B cell (primary cell): Measurements from ENCODE around the gene SETBP1. TPM values are rescaled to one million over a fixed set of nuclear protein-coding genes. Genes with fewer than 3 reads are reported as not detected.

Experiments used
- ATAC-seq: fragments of 200-7000 bp; cut with Tn5 transposase; one replicate; pipeline ENCODE4 v1.10.0; 2021; ENCODE audit warnings: low read depth, mild to moderate bottlenecking, moderate number of reproducible peaks, moderate library complexity
- CTCF ChIA-PET: fragments of 350-600 bp; sonication (Branson Sonifier 250); formaldehyde crosslinking; loops from one replicate; lab custom pipeline; 2021; ENCODE audit warnings: antibody characterized with exemption, inconsistent platforms; lab: Charles Lee
- POLR2A ChIA-PET: fragments of 350-600 bp; sonication (Branson Sonifier 250); formaldehyde crosslinking; loops from one replicate; lab custom pipeline; 2021; ENCODE audit warnings: antibody characterized with exemption; lab: Charles Lee
- DNase-seq: peaks from one replicate; pipeline ENCODE4 v3.0.0; 2013
- H2AFZ ChIP-seq: 2 replicates; pipeline ENCODE4 v1.6.1; 2012; ENCODE audit warnings: mild to moderate bottlenecking, low read depth, low read length; ENCODE audit not compliant: insufficient read depth, poor library complexity, severe bottlenecking
- H3K27ac ChIP-seq, 2 donors: 1 replicate in 1 of 2; 2 replicates in 1 of 2; pipeline ENCODE4 v1.5.1; 2012 to 2013; ENCODE audit warnings: low read length in 2 of 2, mild to moderate bottlenecking in 2 of 2, moderate library complexity in 1 of 2
- H3K27me3 ChIP-seq, 4 experiments: fragments of 200-600 bp in 1 of 4; sonication (generic) in 1 of 4; replicated peaks in 1 of 4; 1 replicate in 2 of 4; 2 replicates in 2 of 4; pipeline versions ENCODE4 v1.6.1 to v1.7.0; 2013 to 2016; ENCODE audit warnings: low read length in 3 of 4, mild to moderate bottlenecking in 2 of 4, mixed read lengths in 1 of 4, moderate library complexity in 1 of 4; ENCODE audit not compliant: insufficient read depth in 4 of 4, control insufficient read depth in 3 of 4; ENCODE audit errors: control extremely low read depth in 1 of 4
- H3K36me3 ChIP-seq, 2 experiments: replicated peaks in 1 of 2; 1 replicate in 1 of 2; 2 replicates in 1 of 2; pipeline versions ENCODE4 v1.6.1 to v1.7.1; 2013; ENCODE audit warnings: low read length in 1 of 2; ENCODE audit not compliant: insufficient read depth in 2 of 2, control insufficient read depth in 1 of 2; ENCODE audit errors: control extremely low read depth in 1 of 2, extremely low read depth in 1 of 2
- H3K4me1 ChIP-seq, 2 donors: fragments of 200-600 bp in 1 of 2; sonication (generic) in 1 of 2; 1 replicate in 1 of 2; 2 replicates in 1 of 2; pipeline versions ENCODE4 v1.5.1 to v1.6.1; 2013 to 2017; ENCODE audit warnings: low read length in 2 of 2; ENCODE audit not compliant: control insufficient read depth in 2 of 2, insufficient read depth in 2 of 2
- H3K4me2 ChIP-seq: replicated peaks from 2 replicates; pipeline ENCODE3; 2012; ENCODE audit warnings: mild to moderate bottlenecking, low read depth, low read length; ENCODE audit not compliant: poor library complexity, severe bottlenecking
- H3K4me3 ChIP-seq, 5 experiments: fragments of 200-600 bp in 1 of 5; sonication (generic) in 1 of 5; 1 replicate in 3 of 5; 2 replicates in 2 of 5; pipeline versions ENCODE4 v1.5.1 to v1.7.0; 2011 to 2016; ENCODE audit warnings: low read length in 4 of 5, mild to moderate bottlenecking in 4 of 5, low read depth in 2 of 5, control low read depth in 1 of 5, moderate library complexity in 1 of 5; ENCODE audit not compliant: insufficient read depth in 1 of 5; ENCODE audit errors: control extremely low read depth in 1 of 5, extremely low read depth in 1 of 5
- H3K79me2 ChIP-seq: fragments of 200-600 bp; sonication (generic); one replicate; pipeline ENCODE4 v1.6.0; 2016; ENCODE audit warnings: low read length; ENCODE audit not compliant: control insufficient read depth, insufficient read depth
- H3K9ac ChIP-seq: fragments of 200-600 bp; sonication (generic); 2 replicates; pipeline ENCODE4 v1.6.1; 2017; ENCODE audit warnings: mild to moderate bottlenecking, low read length, moderate library complexity
- H3K9me3 ChIP-seq, 3 donors: one replicate each; pipeline versions ENCODE4 v1.6.1 to v1.7.1; 2013; ENCODE audit warnings: low read length in 2 of 3; ENCODE audit not compliant: control insufficient read depth in 2 of 3, insufficient read depth in 1 of 3; ENCODE audit errors: control extremely low read depth in 1 of 3
- H4K20me1 ChIP-seq: 2 replicates; pipeline ENCODE4 v1.6.0; 2012; ENCODE audit warnings: mild to moderate bottlenecking, low read length; ENCODE audit not compliant: insufficient read depth, control insufficient read depth, poor library complexity, severe bottlenecking
- H3K27ac Mint-ChIP-seq: one replicate; pipeline ENCODE4 v1.8.0; 2021; ENCODE audit warnings: mixed read lengths
- H3K27me3 Mint-ChIP-seq: one replicate; pipeline ENCODE4 v1.8.0; 2021; ENCODE audit warnings: mixed read lengths
- H3K4me1 Mint-ChIP-seq: one replicate; pipeline ENCODE4 v1.8.0; 2021; ENCODE audit warnings: mixed read lengths
- H3K4me3 Mint-ChIP-seq: one replicate; pipeline ENCODE4 v1.8.0; 2021; ENCODE audit warnings: mixed read lengths
- H3K9me3 Mint-ChIP-seq: one replicate; pipeline ENCODE4 v1.8.0; 2022; ENCODE audit warnings: mixed read lengths; ENCODE audit not compliant: insufficient read depth
- EZH2 ChIP-seq: IDR thresholded peaks from 2 replicates; pipeline ENCODE4 v1.6.1; 2012; ENCODE audit warnings: borderline replicate concordance, low read depth, mild to moderate bottlenecking, moderate library complexity, low read length; ENCODE audit not compliant: insufficient read depth, poor library complexity, severe bottlenecking
- WGBS: methylation state at CpG from one replicate; pipeline ENCODE4 v1.1.5; 2013; ENCODE audit warnings: missing lambda C conversion rate; ENCODE audit not compliant: insufficient coverage; 5-methylcytosine and 5-hydroxymethylcytosine counted together
- intact Hi-C: fragments of 100-400 bp; cut with micrococcal nuclease; formaldehyde crosslinking; loops from one replicate; pipeline ENCODE4 v1.10.0; 2022
- polyA plus RNA-seq: library from polyadenylated mRNA; depleted of rRNA; stranded (reverse); fragments of >200 nt; gene quantifications from 2 replicates; pipeline ENCODE4 v1.2.3, GENCODE V29; 2012
- total RNA-seq, 2 donors: library from RNA; stranded (reverse); fragments of 120-200 nt in 1 of 2; gene quantifications; 1 replicate in 1 of 2; 2 replicates in 1 of 2; pipeline versions ENCODE4 v1.2.3 to v1.2.4, GENCODE V29; 2013 to 2022
- TF ChIP-seq, protein P1 (sequence below): fragments of 200-600 bp; IDR thresholded peaks from one replicate; pipeline ENCODE4 v1.8.0; 2022; ENCODE audit warnings: antibody characterized with exemption, mild to moderate bottlenecking

SETBP1 gene
- total and polyA plus RNA-seq, 2 donors (not counting 1 experiment from before 2014, with no cell fraction given): 15.1 to 129 TPM

- H3K27ac Mint-ChIP-seq: peak overlapping the region; percentile 61
- Histone ChIP-seq H4K20me1 (peaks cover 6% of the 10 kb centered on the region), H3K4me2 (no peak overlapping the region), H3K4me3 (no peak overlapping the region), H3K9ac (no peak overlapping the region), H3K9me3 (peaks cover 0 to 7% (median 0%) of the 10 kb centered on the region in 3 donors), H3K27ac (no peak overlapping the region), H3K4me1 (peaks cover 11 to 39% of the 10 kb centered on the region in 2 donors), H3K36me3 (peaks cover 2 to 44% of the 10 kb centered on the region in 2 experiments), H2AFZ (no peak overlapping the region), H3K79me2 (peaks cover 99% of the 10 kb centered on the region), H3K27me3 (no peaks in the 10 kb centered on the region)
- WGBS: 89% methylated on average over 2 of the region's 8 CpGs
- TF ChIP-seq, protein P1, sequence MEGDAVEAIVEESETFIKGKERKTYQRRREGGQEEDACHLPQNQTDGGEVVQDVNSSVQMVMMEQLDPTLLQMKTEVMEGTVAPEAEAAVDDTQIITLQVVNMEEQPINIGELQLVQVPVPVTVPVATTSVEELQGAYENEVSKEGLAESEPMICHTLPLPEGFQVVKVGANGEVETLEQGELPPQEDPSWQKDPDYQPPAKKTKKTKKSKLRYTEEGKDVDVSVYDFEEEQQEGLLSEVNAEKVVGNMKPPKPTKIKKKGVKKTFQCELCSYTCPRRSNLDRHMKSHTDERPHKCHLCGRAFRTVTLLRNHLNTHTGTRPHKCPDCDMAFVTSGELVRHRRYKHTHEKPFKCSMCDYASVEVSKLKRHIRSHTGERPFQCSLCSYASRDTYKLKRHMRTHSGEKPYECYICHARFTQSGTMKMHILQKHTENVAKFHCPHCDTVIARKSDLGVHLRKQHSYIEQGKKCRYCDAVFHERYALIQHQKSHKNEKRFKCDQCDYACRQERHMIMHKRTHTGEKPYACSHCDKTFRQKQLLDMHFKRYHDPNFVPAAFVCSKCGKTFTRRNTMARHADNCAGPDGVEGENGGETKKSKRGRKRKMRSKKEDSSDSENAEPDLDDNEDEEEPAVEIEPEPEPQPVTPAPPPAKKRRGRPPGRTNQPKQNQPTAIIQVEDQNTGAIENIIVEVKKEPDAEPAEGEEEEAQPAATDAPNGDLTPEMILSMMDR: no peak
- no peak for TF ChIP-seq EZH2
- DNase-seq: no peak
- no peaks in the 10 kb centered on the region for H3K9me3 Mint-ChIP-seq
- ATAC-seq: no peak
- H3K4me3 Mint-ChIP-seq: no peak overlapping the region
- no peaks in the 10 kb centered on the region for H3K27me3 Mint-ChIP-seq
- ChIA-PET CTCF (no interaction called here), POLR2A (no interaction called here)
- intact Hi-C loops: no loop called here
- H3K4me1 Mint-ChIP-seq: peaks cover 69% of the 10 kb centered on the region
These were observed 30.2 kb downstream of the SETBP1 start for GRCh38 chr18:44710931-44711330.

DNA sequence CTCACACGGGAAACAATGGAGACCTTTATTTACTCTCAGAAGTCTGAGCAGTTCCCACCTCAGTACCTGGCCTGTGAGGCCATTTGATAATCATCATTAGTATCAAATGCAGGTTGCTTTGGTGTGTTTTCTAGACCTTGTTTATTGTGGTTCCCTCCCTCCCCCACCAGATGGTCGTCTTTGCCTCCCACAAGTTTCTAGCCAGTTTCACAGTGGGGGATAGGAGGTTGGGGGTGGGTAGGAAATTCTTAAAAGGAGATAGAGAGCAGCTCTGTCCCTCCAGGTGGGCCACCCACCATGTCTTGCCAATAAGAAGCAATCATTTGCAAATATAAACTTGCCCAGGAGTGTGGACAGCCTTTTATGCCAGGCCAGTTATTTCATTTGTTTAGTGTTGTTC, 31.3 kb downstream of the SETBP1 start:
- CTCF ChIA-PET: interaction anchor here (0.7 to 1.4 kb wide), 3 partner anchors 16 to 501 kb away, joined by 3 to 4 read pairs (median 4); no protein-coding TSS in a partner anchor
- no peaks in the 10 kb centered on the region for H3K27me3 Mint-ChIP-seq
- DNase-seq: no peak

More for the DNA sequence above, 31.3 kb downstream of the SETBP1 start:
- H3K4me1 Mint-ChIP-seq: peaks cover 75% of the 10 kb centered on the region
- POLR2A ChIA-PET: interaction anchor here (0.6 kb wide), 1 partner anchor 251 kb away, joined by 3 read pairs; no protein-coding TSS in a partner anchor
- Histone ChIP-seq H3K4me3 (no peak overlapping the region), H3K9me3 (peaks cover 0 to 7% (median 0%) of the 10 kb centered on the region in 3 donors), H3K4me1 (peaks cover 21 to 50% of the 10 kb centered on the region in 2 donors), H4K20me1 (peaks cover 6% of the 10 kb centered on the region), H3K27ac (no peak overlapping the region), H3K9ac (no peak overlapping the region), H3K79me2 (peaks cover 100% of the 10 kb centered on the region), H3K27me3 (no peaks in the 10 kb centered on the region), H3K4me2 (no peak overlapping the region), H2AFZ (no peak overlapping the region), H3K36me3 (peaks cover 2 to 47% of the 10 kb centered on the region in 2 experiments)
- no peak for TF ChIP-seq EZH2
- TF ChIP-seq, protein P1: no peak
- peak overlapping the region; percentile 81 for H3K27ac Mint-ChIP-seq
- intact Hi-C loops: no loop called here
- no CpG with 5 or more reads among the region's 2 CpGs for WGBS
- H3K4me3 Mint-ChIP-seq: no peak overlapping the region
- no peaks in the 10 kb centered on the region for H3K9me3 Mint-ChIP-seq
- no peak for ATAC-seq
